Immature natural killer cell (primary cell): Measurements from ENCODE around the gene CDC42BPG. TPM values are rescaled to one million over a fixed set of nuclear protein-coding genes. Genes with fewer than 3 reads are reported as not detected.
A peak's percentile ranks its signal among the peaks of the same experiment; 100 is the strongest.

Experiments used
- DNase-seq, 3 donors: peaks; one replicate each; pipeline ENCODE4 v3.0.0; 2022; ENCODE audit warnings: mixed read lengths in 1 of 3
- H3K27ac Mint-ChIP-seq, 6 donors: one replicate each; pipeline ENCODE4 v1.8.0; 2020; ENCODE audit warnings: mixed read lengths in 6 of 6, mild to moderate bottlenecking in 5 of 6, inconsistent platforms in 4 of 6, moderate library complexity in 3 of 6
- H3K27me3 Mint-ChIP-seq, 3 donors: one replicate each; pipeline ENCODE4 v1.8.0; 2020 to 2021; ENCODE audit warnings: low read depth in 3 of 3, mild to moderate bottlenecking in 3 of 3, mixed read lengths in 3 of 3, moderate library complexity in 3 of 3, inconsistent platforms in 1 of 3
- H3K36me3 Mint-ChIP-seq, 3 donors: one replicate each; pipeline ENCODE4 v1.8.0; 2020; ENCODE audit warnings: mixed read lengths in 3 of 3, inconsistent platforms in 2 of 3, mild to moderate bottlenecking in 2 of 3
- H3K4me1 Mint-ChIP-seq, 2 donors: one replicate each; pipeline ENCODE4 v1.8.0; 2020; ENCODE audit warnings: inconsistent platforms in 2 of 2, mild to moderate bottlenecking in 2 of 2, mixed read lengths in 2 of 2, moderate library complexity in 1 of 2
- H3K4me3 Mint-ChIP-seq, 5 donors: one replicate each; pipeline ENCODE4 v1.8.0; 2020; ENCODE audit warnings: mild to moderate bottlenecking in 5 of 5, mixed read lengths in 5 of 5, inconsistent platforms in 3 of 5, moderate library complexity in 3 of 5
- H3K9me3 Mint-ChIP-seq, 6 donors: one replicate each; pipeline ENCODE4 v1.8.0; 2020; ENCODE audit warnings: mild to moderate bottlenecking in 6 of 6, mixed read lengths in 6 of 6, inconsistent platforms in 4 of 6, moderate library complexity in 3 of 6
- polyA plus RNA-seq, 3 donors: library from polyadenylated mRNA; unstranded; fragments of 300-500 nt; fragmentation: Illumina TruSeq; gene quantifications; one replicate each; pipeline ENCODE4 v1.2.3, GENCODE V29; 2021

CDC42BPG gene
- polyA plus RNA-seq, 3 donors from 2014 or later = 0.13 to 0.22 TPM; not detected in 1

DNA sequence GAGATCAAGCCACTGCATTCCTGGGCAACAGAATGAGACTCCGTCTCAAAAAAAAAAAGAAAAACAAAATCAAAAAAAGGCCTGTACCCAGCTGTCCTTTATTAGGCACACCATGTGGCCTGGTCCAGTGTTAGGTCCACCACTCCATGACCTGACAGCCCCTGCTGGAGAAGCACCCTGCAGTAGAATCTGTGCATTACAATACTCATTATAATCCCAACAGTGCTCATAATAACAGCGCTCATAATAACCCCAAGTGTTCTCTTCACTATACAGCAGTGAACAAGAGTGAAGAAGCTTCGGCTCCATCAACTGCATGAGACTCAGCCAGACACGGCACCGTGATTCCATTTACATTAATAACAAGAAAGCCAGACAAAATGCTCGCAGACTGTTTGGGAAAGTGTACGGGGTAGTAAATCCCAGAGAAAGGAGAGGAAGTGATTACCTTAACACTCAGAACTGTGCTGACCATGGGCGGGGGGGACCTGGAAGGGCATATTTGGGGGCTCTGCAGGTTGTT, 42.8 kb upstream of the CDC42BPG start:
- Mint-ChIP-seq H3K9me3 (no peaks in the 10 kb centered on the region), H3K27me3 (peaks cover 2 to 6% (median 3%) of the 10 kb centered on the region in 3 donors), H3K4me3 (peak overlapping the region; percentile 2 to 67 (median 19)), H3K36me3 (no peaks in the 10 kb centered on the region), H3K4me1 (peaks cover 13% of the 10 kb centered on the region in 2 donors), H3K27ac (peak overlapping the region; percentile 27 to 83 (median 64))
- DNase-seq = no peak

- Mint-ChIP-seq H3K27ac (peak overlapping the region in 1 of 6 donors; percentile 12), H3K4me1 (peaks cover 23 to 24% of the 10 kb centered on the region in 2 donors), H3K36me3 (no peaks in the 10 kb centered on the region), H3K4me3 (no peak overlapping the region), H3K27me3 (peaks cover 2 to 9% (median 5%) of the 10 kb centered on the region in 3 donors), H3K9me3 (no peaks in the 10 kb centered on the region)
- no peak for DNase-seq
These were observed 41.2 kb upstream of the CDC42BPG start for GRCh38 chr11:64885367-64886286.

DNA sequence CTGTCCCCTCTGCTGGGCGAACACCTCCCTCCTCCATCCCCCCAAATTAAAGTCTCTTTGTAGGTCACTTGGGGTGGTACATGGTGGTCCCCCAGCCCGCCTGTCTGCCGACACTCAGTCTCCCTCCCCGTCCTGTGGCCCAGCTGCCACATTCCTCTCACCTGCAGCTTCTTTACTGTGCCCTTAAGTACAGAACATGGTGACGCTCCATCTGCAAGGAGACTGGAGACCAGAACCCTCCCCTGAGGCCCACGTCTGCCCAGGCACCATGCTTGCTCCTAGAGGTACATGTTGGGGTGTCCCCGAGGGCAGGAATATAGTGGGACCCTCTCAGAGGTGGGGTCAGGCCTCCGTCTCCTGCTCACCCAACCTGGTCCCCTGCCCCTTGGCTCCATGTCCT, 39.6 kb upstream of the CDC42BPG start:
- Mint-ChIP-seq H3K4me1 (peaks cover 39 to 40% of the 10 kb centered on the region in 2 donors), H3K36me3 (no peaks in the 10 kb centered on the region), H3K9me3 (no peaks in the 10 kb centered on the region), H3K4me3 (no peak overlapping the region), H3K27me3 (peaks cover 6 to 13% (median 10%) of the 10 kb centered on the region in 3 donors), H3K27ac (peak overlapping the region in 2 of 6 donors; percentile 25 to 45)
- no peak for DNase-seq

DNA sequence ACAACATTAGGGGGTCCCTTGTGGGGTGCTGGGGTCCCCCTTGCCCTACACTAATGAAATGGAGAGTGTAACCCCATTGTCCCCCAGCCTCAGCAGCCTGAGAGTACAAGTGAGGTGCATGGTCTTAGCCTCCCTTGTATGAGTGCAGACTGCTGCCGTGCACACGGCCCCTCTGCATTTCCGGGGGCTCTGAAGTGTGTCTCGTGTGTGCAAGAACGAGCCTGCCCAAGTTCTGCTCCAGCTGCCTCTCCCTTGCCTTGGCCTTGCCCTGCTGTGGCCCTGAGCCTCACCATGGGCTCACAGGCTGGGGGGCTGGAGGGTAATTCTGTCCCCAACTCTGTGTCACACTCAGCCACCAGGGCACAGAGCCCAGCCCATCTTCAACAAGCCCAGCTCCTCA, 39.1 kb upstream of the CDC42BPG start:
- H3K36me3 Mint-ChIP-seq = no peaks in the 10 kb centered on the region
- H3K9me3 Mint-ChIP-seq = no peaks in the 10 kb centered on the region
- peaks cover 10 to 15% (median 14%) of the 10 kb centered on the region in 3 donors for H3K27me3 Mint-ChIP-seq
- peaks cover 43% of the 10 kb centered on the region in 2 donors for H3K4me1 Mint-ChIP-seq
- DNase-seq = no peak
- H3K27ac Mint-ChIP-seq = no peak overlapping the region
- no peak overlapping the region for H3K4me3 Mint-ChIP-seq

GRCh38 chr11:64882243-64882642, 37.8 kb upstream of the CDC42BPG start:
- Mint-ChIP-seq H3K36me3 (peaks cover 0 to 4% (median 0%) of the 10 kb centered on the region in 3 donors), H3K4me3 (no peak overlapping the region), H3K27me3 (peaks cover 19 to 28% (median 24%) of the 10 kb centered on the region in 3 donors), H3K9me3 (no peaks in the 10 kb centered on the region), H3K4me1 (peaks cover 34 to 38% of the 10 kb centered on the region in 2 donors), H3K27ac (no peak overlapping the region)
- no peak for DNase-seq

- Mint-ChIP-seq H3K4me1 (peaks cover 41 to 45% of the 10 kb centered on the region in 2 donors), H3K27me3 (peaks cover 24 to 31% (median 29%) of the 10 kb centered on the region in 3 donors), H3K4me3 (peak overlapping the region; percentile 24 to 93 (median 56)), H3K27ac (peak overlapping the region; percentile 69 to 99 (median 98)), H3K9me3 (no peaks in the 10 kb centered on the region), H3K36me3 (peaks cover 0 to 10% (median 6%) of the 10 kb centered on the region in 3 donors)
- DNase-seq = no peak
These were observed 37.0 kb upstream of the CDC42BPG start for GRCh38 chr11:64881476-64881875.

GRCh38 chr11:64880240-64881001, 36.0 kb upstream of the CDC42BPG start:
- peak; percentile 58 to 61 (median 58) for DNase-seq
- Mint-ChIP-seq H3K36me3 (peaks cover 0 to 14% (median 7%) of the 10 kb centered on the region in 3 donors), H3K9me3 (no peaks in the 10 kb centered on the region), H3K27me3 (peaks cover 24 to 35% (median 31%) of the 10 kb centered on the region in 3 donors), H3K4me3 (peak overlapping the region; percentile 82 to 99 (median 93)), H3K4me1 (peaks cover 51 to 56% of the 10 kb centered on the region in 2 donors), H3K27ac (peak overlapping the region; percentile 89 to 99 (median 98))

DNA sequence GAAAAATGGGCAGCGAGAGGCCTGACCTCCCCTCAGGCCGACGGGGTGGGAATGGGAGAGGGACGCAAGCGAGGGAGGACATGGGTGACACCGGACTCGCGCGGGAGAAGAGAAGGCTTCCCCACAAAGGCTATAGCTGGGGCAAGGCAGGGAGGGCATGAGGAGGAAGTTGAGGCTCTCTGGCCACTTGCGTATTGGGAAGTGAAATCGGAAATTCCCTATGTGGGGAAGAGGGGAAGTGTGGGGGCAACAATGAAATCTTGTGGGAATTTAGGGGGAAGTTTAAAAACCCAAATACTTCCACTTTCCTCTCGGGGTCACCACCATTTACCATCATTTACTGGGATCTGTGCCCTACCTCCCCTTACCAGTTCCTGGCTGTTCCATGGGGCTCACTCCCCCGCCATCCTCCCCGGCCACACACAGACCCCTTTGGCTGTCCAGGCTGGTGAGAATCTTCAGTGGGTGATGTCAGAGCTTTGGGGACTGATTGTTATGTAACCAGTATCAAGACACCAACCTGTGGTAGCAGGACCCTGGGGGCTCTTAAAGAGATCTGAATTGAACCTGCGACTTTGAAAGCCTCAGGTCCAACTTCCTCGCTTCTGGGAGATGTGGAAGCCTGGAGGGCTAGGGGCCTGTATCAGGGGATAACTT, 34.9 kb upstream of the CDC42BPG start:
- no peak for DNase-seq
- Mint-ChIP-seq H3K4me1 (peaks cover 62 to 66% of the 10 kb centered on the region in 2 donors), H3K36me3 (peaks cover 0 to 20% (median 11%) of the 10 kb centered on the region in 3 donors), H3K9me3 (no peaks in the 10 kb centered on the region), H3K27ac (peak overlapping the region; percentile 89 to 99 (median 98)), H3K4me3 (peak overlapping the region; percentile 91 to 99 (median 96)), H3K27me3 (peaks cover 24 to 34% (median 33%) of the 10 kb centered on the region in 3 donors)

DNA sequence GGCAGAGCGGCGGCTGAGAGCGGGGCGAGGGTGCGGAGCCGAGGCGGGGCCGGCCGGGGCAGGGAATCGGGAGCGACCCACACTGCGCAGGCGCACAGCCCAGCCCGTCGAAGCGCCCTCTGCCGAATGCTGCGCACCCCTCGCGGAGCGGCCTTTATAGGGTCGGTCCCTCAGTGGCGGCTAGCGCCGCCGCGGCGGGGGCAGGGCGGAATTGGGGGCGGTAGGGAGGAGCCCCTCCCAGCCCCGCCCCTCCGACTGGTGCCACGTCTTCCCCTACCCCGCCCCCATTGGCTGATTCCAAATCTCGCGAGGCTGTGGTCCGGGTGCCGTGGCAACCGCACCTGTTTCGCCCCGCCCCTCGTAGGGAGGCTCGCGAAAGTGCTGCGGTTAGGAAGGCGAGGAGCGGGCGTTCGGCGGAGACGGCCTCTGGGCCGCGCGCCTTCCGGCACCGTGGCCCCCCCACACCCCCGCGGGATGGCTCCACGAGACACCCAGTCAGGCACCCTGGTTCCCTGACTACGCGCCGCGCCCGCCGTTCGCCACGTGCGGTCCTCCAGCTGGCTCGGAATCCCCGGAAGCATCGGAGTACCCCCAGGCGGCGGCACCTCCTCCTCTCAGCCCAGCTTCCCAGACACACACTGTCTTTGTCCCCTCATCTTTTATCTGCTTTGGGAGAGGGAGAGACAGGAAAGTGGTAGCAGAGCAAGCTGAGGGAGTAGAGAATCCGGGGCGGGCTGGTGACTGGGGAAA, 34.2 kb upstream of the CDC42BPG start, which contains the start of gene EHD1:
EHD1 (minus strand) TSS at position 128 of the 750 bp plus-strand sequence. CDS start 157 bp downstream, outside the sequence.
- DNase-seq = peak; percentile 100
- Mint-ChIP-seq H3K27me3 (peaks cover 24 to 36% (median 34%) of the 10 kb centered on the region in 3 donors), H3K4me1 (peaks cover 66 to 68% of the 10 kb centered on the region in 2 donors), H3K36me3 (peaks cover 0 to 23% (median 13%) of the 10 kb centered on the region in 3 donors), H3K4me3 (peak within 1 kb of the TSS; percentile 93 to 99 (median 98)), H3K27ac (peak within 1 kb of the TSS; percentile 97 to 99 (median 98)), H3K9me3 (no peaks in the 10 kb centered on the region)

GRCh38 chr11:64878223-64878493, 33.7 kb upstream of the CDC42BPG start:
- peaks cover 0 to 23% (median 16%) of the 10 kb centered on the region in 3 donors for H3K36me3 Mint-ChIP-seq
- no peaks in the 10 kb centered on the region for H3K9me3 Mint-ChIP-seq
- no peak for DNase-seq
- H3K27me3 Mint-ChIP-seq = peaks cover 24 to 36% (median 34%) of the 10 kb centered on the region in 3 donors
- H3K4me3 Mint-ChIP-seq = peak overlapping the region; percentile 93 to 99 (median 98)
- peak overlapping the region; percentile 90 to 99 (median 98) for H3K27ac Mint-ChIP-seq
- H3K4me1 Mint-ChIP-seq = peaks cover 69 to 72% of the 10 kb centered on the region in 2 donors

DNA sequence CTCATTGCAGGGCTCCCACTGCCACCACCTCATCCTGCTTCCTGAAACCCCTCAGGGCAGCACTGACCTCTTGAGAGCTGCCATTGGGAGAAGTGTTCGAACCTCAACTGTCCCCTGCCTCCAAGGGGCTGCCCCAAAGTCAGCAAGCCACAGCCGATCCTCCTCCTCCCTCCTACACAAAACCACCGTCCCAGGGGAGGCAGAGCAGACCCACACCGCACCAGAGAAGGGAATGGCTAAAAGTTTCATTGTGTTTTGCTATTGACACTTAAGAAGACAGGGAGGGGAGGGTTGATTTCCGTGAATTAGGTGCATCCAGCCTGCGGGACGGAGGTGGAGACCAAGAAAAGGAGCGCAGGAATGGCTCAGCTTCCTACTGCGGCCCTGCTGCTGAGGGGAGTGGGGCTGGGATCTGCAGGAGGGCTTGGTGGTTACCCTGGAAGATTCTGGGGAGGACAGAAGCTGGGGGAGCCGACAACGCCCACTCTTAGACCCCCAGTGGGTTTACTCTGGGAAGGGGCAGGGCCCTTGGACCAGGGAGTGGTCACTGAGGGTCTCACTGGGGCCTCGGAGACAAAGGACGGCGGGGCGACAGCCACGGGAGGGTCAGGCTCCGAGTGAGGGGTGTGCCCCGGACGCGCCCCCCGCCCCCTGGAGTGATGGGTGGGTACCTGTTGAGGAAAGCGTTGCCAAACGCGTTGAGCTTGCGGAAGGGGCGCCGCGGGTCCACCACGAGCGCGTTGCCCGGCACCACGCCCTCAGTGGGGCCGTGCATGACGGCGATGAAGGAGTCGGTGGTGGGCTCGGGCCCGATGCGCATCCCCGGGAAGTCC, 33.2 kb upstream of the CDC42BPG start:
- DNase-seq = no peak
- Mint-ChIP-seq H3K4me3 (peak overlapping the region; percentile 93 to 99 (median 98)), H3K4me1 (peaks cover 74 to 76% of the 10 kb centered on the region in 2 donors), H3K27me3 (peaks cover 24 to 37% (median 36%) of the 10 kb centered on the region in 3 donors), H3K36me3 (peaks cover 4 to 23% (median 21%) of the 10 kb centered on the region in 3 donors), H3K9me3 (no peaks in the 10 kb centered on the region), H3K27ac (peak overlapping the region; percentile 90 to 99 (median 98))
